NB4 (cell line): ENCODE results near the gene ABLIM2.

ENCODE experiments used
- DNase-seq: peaks from one replicate; pipeline ENCODE4 v3.0.0; 2010; ENCODE audit warnings: low read depth
- H3K4me3 ChIP-seq: one replicate; pipeline ENCODE4 v1.5.1; 2011; ENCODE audit warnings: mild to moderate bottlenecking, low read depth, low read length, moderate library complexity
- CTCF ChIP-seq: IDR thresholded peaks from one replicate; pipeline ENCODE4 v1.5.1; 2012; ENCODE audit warnings: low read depth, low read length
- MAX ChIP-seq: IDR thresholded peaks from 2 replicates; pipeline ENCODE4 v1.6.1; 2011; ENCODE audit warnings: low read depth, low read length
- MYC ChIP-seq: IDR thresholded peaks from 2 replicates; pipeline ENCODE4 v1.6.1; 2011; ENCODE audit warnings: low read depth, low read length
- POLR2A ChIP-seq: IDR thresholded peaks from 2 replicates; pipeline ENCODE4 v1.6.1; 2011; ENCODE audit warnings: mild to moderate bottlenecking; ENCODE audit not compliant: insufficient read length; ENCODE audit errors: extremely low read depth

ABLIM2 gene

DNA sequence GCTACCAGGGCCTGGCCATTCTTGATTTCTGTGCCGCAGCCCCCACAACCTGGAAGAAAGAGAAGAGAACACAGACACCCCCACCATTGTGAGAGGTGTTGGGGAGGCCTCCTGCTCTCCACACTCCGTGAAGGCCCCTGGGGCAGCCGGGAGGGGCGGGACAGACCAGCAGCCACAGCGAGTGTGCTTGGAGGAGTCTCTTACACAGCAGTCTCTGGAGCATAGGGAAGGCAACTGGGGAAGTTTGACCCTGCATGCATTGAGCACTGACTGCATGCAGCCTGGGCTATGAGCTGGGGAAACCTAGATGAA, 77.9 kb downstream of the ABLIM2 start:
- H3K4me3 ChIP-seq, result no peak overlapping the region
- TF ChIP-seq POLR2A (no peak), CTCF (no peak), MYC (no peak), MAX (no peak)
- no peak for DNase-seq

DNA sequence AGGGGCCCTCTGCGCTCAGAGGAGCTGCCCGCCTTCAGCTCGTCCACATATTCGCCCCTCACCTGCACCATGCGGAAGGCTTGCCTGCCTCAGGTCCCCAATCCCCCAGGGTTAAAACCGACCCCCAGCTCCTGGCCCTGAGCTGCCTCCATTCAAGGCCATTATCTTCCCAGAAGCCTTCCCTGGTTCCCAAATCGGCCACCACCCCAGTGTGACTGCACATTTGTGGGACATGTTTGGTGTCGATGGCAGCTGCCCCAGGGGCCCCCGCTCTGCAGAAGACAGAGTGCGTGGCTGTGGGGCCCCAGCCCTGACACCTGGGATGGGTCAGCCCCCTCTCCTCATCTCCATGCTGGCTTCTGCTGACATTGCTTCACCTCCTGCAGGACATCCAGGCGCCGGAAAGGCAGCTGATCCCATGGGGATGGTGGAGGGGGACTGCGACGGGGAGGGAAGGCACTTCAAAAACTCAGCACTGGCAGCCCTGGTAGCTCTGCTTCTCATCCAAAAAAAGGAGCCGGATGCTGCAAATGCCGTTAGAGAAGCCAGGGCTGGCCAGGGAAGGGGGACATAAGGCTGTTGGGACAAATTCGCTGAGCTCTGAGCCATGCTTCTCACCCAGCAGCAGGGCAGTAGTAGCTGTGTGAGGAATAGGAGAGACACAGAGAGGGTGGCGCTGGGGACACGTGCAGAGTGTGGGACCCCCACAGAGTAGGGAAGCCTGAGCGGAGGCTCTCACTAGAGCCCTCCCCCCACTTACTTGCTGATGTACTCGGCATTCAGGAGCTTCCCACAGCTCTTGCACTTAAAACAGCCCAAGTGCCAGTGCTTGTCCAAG, 78.5 kb downstream of the ABLIM2 start:
- no peak overlapping the region for H3K4me3 ChIP-seq
- TF ChIP-seq POLR2A (no peak), CTCF (no peak), MAX (no peak), MYC (no peak)
- DNase-seq, result peak; percentile 52

DNA sequence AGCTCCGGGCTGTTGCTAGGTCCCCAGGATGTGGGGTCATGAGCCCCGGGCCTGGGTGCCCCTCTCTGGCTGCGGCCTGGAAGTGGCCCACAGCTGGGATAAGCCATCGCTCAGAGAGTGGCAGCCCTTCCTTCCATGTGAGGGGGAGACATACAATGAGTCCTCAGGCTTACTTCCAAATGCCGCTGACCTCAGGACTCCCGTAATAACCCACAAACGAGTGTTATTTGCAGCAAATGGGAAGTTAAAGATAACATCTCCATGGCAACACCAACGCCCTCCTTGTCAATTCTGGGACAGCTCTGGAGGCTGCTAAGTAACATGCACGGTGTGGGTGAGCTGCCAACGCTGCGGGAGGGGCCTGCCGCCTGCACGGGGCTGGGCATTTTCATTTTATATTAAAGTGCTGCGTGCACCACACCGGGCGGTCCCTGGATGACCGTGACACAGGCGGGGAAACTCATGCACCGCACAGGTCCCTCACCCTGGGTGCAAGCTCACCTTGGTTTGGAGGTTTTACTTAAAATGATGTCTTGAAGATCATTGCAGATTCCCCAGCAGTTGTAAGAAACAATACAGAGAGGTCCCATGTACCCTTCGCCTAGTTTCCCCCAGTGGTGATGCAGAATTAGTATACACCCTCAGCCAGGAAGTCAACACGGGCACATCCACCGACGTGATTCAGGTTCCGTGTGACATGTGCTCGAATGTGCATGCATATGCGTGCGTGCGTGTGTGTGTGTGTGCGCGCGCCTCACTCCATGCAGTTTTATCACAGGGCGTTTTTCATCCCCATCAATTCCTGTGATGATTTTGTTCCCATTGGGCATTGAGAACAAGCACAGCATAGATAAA, 79.4 kb downstream of the ABLIM2 start:
- DNase-seq, result peak; percentile 93
- TF ChIP-seq MAX (no peak; the same call in 1 of the 2 replicates), MYC (no peak), POLR2A (no peak), CTCF (no peak)
- no peak overlapping the region for H3K4me3 ChIP-seq

- no peak for DNase-seq
- no peak overlapping the region for H3K4me3 ChIP-seq
- TF ChIP-seq POLR2A, result no peak
- TF ChIP-seq MAX, result no peak
- TF ChIP-seq CTCF, result no peak
- TF ChIP-seq MYC, result no peak
These were observed 80.0 kb downstream of the ABLIM2 start for GRCh38 chr4:8078610-8079015.

DNA sequence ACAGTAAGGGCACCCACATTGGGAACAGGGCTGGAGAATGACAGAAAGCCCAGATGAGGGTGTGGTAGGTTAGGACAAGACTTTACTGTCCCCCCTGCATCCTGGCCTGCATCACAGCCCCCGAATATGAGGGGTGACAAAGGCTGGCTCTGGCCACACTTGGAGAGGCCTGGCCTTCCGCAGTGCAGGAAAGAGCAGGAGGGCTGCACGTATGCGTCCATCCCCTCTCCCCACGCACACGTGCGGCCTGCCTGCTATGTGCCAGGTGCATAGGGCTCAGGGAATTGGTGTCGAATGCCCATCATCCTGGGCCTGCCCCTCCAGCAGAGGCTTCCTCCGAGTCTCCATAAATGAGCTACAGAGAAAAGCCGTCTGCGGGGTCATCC, 80.5 kb downstream of the ABLIM2 start:
- H3K4me3 ChIP-seq, result no peak overlapping the region
- DNase-seq, result no peak
- TF ChIP-seq MAX (no peak), MYC (no peak), POLR2A (no peak), CTCF (no peak)
